Cerebellar nuclear complex (tissue), 1 donor: ENCODE measurements around the gene GLIPR2.

Source experiments
- DNase-seq, 2 experiments: peaks; one replicate each; lab custom pipeline; 2025; lab: John Stamatoyannopoulos, UW

The GLIPR2 gene

GRCh38 chr9:36192196-36192595 lies 55.7 kb downstream of the GLIPR2 start:
- DNase-seq: no peak

- DNase-seq: no peak
These were observed 56.5 kb downstream of the GLIPR2 start for GRCh38 chr9:36193023-36193422.

DNA sequence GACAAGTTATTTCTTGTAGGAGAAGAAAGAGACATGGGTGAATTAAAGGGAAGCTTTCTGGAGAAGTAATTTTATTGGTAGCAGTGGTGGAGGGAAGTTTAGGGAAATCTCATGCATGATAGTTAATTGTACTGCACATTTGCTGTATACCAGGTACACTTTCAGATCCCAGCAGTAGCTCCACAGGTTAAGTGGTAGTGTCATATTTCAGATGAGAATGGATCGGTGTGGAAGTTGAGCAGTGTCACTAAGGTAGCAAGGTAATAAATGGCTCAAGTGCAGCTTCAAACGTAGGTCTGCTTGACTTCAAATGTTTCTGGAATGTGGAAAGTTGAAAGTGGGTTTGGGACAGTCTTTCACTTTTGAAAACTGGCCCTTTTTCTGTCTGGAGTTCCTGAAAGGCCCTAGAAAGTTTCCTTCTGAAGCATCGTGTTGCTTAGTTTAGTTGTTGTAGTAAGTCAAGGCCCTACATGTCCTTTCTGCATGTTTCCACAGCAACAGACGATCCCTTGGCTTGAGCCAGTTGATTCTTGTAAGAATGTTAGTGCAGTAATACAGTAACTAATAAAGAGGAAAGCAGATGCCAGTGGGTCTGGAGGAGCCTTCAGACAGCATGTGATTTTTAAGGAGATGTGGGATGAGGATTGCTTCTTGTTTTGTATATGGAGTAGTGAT lies 57.9 kb downstream of the GLIPR2 start:
- DNase-seq: no peak

DNA sequence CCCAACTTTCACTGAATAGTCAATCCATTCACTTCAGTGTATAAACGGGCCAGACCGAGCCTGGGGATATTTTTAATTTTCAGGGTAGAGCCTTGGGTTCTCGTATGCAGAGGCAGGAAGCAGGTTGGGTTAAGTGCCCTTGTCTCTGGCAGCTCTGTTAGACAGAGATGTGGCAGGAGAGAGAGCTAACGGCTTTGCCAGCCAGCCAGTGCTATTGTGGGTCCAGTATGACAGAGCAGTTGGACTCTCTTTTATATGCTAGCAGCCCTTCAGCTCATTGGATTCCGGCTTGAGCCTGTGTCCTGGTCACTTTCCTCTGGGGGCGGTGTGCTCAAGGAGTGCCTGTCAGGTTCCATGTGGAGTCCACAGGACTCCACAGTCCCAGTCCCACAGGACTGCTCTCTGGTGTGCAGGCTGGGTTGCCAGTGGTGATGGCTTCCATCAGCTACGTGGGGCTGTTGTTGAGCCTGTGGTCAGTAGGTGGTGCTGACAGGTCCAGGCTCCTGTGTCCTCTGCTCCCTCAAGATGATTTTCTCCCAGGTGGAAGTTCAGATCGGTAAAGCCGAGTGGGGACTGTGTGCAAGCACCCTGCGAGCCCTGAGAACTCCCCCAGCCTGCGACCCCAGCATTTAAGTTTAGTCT lies 68.5 kb downstream of the GLIPR2 start:
- DNase-seq: no peak

- no peak for DNase-seq
These were observed 70.5 kb downstream of the GLIPR2 start for GRCh38 chr9:36207016-36207415.

DNA sequence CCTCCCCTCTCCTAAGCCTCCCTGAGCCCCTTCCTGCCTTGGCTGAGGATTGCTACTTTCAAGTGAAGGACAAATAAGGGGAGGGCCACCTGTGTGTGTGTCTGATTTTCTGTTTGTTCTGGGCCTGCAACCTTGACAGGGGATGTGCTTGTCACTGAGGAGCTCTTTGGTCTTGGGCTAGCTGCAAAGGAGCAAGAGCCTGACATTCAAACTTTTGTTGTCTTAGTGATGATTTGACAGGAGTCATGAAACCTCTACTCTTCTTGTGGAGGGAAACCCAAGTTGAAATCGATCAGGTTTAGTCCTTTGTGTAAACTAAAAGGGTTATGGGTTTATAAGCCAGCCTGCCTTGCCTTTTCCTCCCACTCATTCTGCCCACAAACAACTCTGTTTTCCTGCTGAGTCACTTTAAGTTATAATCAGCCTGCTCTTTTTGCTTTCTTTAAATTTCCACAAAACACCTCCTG lies 71.0 kb downstream of the GLIPR2 start:
- no peak for DNase-seq

DNA sequence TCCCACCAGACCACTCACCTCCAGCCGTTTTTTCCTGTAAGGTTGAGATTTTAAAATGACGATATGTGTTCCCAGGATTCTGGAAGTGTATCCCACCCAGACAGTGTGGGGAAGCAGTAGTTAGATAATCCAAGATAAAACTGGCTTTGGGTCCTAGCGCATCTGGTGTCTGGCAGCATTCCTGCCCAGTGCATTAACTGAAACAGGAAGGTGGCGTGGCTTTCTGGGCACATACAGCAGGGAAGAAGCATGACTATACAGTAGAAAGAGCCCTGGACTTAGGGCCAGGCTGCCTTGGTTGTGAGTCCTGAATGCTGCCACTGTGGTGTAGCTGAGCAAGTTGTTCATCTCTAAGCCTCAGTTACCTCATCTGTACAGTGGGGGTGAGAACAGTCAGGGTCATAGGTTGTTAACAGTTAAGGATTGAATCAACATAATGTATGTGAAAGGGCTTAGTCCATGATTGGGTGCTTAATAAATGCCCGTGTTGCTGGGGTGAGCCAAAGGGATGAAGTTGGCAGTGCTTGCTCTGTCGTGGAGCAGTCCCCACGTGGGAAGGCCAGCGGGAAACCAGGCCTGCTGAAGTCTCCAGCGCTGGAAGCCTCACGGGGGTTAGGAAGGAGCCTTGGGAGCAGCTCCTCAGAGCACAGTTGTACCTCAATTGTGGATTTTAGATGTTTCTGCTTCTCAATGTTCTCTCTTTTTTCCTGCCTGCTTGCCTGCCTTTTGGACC lies 72.2 kb downstream of the GLIPR2 start:
- no peak for DNase-seq

DNA sequence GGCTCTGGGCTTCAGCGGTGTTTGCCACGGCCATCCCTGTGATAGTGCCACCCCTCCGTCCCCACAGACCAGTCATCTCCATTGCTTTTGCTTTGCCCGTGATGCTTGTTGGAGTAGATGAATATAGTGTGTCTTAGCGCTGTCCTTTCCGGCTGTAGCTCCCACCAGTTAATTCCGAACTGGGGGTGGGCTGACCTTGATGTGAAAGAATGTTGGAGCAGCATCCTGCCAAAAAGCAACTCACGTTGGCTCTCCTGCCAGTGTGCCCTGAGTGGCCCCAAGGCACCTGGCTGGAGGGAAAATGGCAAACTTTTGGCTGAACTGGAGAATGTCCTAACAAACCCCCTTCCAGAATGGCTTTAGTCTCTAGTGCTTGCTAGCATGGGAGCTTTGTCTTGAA lies 74.2 kb downstream of the GLIPR2 start:
- no peak for DNase-seq

- no peak for DNase-seq
These were observed 75.0 kb downstream of the GLIPR2 start for GRCh38 chr9:36211510-36211909.

GRCh38 chr9:36213387-36213786 lies 76.9 kb downstream of the GLIPR2 start:
- no peak for DNase-seq
